Heart left ventricle (tissue), 13 donors: ENCODE data around the gene RASGEF1C.

Experiments used
- POLR2A ChIP-seq, 2 donors: fragments of 450-650 bp; IDR thresholded peaks; one replicate each; pipeline ENCODE4 v1.6.1; 2017; ENCODE audit warnings: antibody characterized with exemption in 2 of 2, mild to moderate bottlenecking in 2 of 2, moderate library complexity in 2 of 2
- TF ChIP-seq, protein P1 (sequence below), 12 donors: fragments of 200-600 bp; sonication (generic) in 4 of 12; IDR thresholded peaks; one replicate each; pipeline versions ENCODE4 v1.5.0 to v1.8.0; 2018 to 2022; ENCODE audit warnings: antibody characterized with exemption in 12 of 12, mild to moderate bottlenecking in 5 of 12
- donor health status: ischemic (EF 13 %, LVEDD 7.1; RV severe dilation, severe dysfunction).
- donor health status: DM: no; HTN: yes; CAD: no.
- donor health status: DM: no; HTN: no; CAD: no.
- donor health status: ischemic (EF 25% LVEDD 6.9; RV normal size, moderate dysfunction).
- donor health status: ischemic (EF 25% LVEDD 5.7; RV mildly dilated, moderate dysfunction).
- donor health status: ischemic (EF 35%, LVEDD 5.7; RV mildly dilated, moderate dysfunction).
- donor health status: nonischemic (EF 11% LVEDD 7.7; RV severe dilation, severe dysfunction).
- donor health status: DM: yes; HTN: yes; CAD: no.
- donor health status: PGD.
- donor health status: ischemic (EF 29% LVEDD 5.4; RV normal size, mild dysfunction).
- donor health status: nonischemic (EF 23%, LVEDD 6.1; RV moderate dilation, normal function).

- TF ChIP-seq, protein P1, sequence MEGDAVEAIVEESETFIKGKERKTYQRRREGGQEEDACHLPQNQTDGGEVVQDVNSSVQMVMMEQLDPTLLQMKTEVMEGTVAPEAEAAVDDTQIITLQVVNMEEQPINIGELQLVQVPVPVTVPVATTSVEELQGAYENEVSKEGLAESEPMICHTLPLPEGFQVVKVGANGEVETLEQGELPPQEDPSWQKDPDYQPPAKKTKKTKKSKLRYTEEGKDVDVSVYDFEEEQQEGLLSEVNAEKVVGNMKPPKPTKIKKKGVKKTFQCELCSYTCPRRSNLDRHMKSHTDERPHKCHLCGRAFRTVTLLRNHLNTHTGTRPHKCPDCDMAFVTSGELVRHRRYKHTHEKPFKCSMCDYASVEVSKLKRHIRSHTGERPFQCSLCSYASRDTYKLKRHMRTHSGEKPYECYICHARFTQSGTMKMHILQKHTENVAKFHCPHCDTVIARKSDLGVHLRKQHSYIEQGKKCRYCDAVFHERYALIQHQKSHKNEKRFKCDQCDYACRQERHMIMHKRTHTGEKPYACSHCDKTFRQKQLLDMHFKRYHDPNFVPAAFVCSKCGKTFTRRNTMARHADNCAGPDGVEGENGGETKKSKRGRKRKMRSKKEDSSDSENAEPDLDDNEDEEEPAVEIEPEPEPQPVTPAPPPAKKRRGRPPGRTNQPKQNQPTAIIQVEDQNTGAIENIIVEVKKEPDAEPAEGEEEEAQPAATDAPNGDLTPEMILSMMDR (IDR thresholded peaks at IDR 0.05), result no peak
- TF ChIP-seq POLR2A (IDR thresholded peaks at IDR 0.05), result no peak
These were observed 37.4 kb downstream of the RASGEF1C start for GRCh38 chr5:180171568-180172094.
